Measurements from ENCODE around the gene NECTIN2.
"Not testable (repeated sequence)": the region's sequence is repeated elsewhere in the genome, so short reads cannot be mapped to it uniquely, and the experiment has no call there.

The NECTIN2 gene

DNA sequence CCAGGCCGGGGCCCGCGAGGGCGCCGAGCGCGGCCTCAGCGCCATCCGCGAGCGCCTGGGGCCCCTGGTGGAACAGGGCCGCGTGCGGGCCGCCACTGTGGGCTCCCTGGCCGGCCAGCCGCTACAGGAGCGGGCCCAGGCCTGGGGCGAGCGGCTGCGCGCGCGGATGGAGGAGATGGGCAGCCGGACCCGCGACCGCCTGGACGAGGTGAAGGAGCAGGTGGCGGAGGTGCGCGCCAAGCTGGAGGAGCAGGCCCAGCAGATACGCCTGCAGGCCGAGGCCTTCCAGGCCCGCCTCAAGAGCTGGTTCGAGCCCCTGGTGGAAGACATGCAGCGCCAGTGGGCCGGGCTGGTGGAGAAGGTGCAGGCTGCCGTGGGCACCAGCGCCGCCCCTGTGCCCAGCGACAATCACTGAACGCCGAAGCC lies 62.8 kb downstream of the NECTIN2 start:
- no peak for DNase-seq (ENCODE audit: low spot score)

DNA sequence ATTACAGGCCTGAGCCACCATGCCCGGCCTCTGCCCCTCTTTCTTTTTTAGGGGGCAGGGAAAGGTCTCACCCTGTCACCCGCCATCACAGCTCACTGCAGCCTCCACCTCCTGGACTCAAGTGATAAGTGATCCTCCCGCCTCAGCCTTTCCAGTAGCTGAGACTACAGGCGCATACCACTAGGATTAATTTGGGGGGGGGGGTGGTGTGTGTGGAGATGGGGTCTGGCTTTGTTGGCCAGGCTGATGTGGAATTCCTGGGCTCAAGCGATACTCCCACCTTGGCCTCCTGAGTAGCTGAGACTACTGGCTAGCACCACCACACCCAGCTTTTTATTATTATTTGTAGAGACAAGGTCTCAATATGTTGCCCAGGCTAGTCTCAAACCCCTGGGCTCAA lies 63.7 kb downstream of the NECTIN2 start:
- DNase-seq (ENCODE audit: low spot score): no peak

DNA sequence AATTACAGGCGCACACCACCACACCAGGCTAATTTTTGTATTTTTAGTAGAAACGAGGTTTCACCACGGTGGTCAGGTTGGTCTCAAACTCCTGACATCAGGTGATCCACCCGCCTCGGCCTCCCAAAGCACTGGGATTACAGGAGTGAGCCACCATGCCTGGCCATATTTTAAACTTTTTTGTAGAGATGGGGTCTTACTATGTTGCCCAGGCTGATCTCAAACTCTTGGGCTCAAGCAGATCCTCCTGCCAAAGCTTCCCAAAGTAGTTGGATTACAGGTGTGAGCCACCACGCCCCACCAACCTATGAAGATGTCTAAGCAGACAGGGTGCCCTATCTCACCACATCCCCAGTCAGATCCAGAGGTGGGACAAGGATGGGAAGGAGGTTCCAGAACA lies 65.8 kb downstream of the NECTIN2 start:
- not testable (repeated sequence) for DNase-seq (ENCODE audit: low spot score)

DNA sequence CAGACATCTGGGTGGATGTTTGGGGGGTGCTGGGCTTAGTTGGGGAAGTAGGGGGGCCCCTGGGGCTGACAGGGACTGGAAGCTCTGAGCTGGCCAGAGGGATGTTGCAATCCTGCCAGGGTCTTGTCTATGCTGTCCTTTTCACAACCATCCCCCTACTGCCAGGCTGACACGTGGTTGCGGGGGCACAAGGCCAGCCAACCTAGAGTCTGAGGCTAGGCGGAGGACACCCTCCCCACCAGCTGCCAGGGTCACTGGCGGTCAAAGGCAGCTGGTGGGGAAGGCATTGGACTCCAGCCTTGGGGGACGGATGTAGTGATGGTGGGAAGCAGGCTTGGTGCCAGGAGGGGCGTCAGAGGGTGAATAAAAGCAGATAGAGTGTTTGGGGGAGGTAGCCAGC lies 66.8 kb downstream of the NECTIN2 start:
- DNase-seq (ENCODE audit: low spot score): no peak

DNA sequence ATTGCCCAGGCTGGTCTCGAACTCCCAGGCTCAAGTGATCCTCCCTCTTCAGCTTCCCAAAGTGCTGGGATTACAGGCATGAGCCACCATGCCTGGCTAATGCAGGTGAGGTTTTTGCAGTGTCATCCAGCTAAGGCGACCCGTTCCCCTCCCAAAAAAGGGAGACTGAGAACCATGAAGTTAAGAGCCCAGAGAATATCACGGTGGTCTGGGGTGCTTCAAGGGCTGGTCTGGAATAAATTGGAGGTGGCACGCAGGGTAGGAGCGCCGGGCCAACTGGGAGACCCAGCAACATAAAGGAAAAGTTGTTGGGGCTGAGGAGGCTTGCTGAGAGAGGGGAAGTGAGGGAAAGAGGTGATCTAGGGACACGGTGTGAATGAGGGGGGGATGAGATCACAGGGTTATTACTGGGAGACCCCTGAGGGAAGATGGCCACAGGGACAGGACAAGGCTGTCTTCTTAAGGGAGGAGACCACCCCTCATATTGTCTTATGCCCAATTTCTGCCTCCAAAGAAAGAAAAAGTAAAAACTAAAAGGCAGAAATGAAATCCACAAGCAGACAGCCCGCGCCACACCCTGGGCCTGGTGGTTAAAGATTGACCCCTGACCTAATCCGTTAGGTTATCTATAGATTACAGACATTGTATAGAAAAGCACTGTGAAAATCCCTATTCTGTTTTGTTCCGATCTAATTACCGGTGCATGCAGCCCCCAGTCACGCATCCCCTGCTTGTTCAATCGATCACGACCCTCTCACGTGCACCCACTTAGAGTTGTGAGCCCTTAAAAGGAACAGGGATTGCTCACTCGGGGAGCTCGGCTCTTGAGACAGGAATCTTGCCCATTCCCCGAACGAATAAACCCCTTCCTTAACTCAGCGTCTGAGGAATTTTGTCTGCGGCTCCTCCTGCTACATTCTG lies 67.7 kb downstream of the NECTIN2 start:
- not testable (repeated sequence) for DNase-seq (ENCODE audit: low spot score)

DNA sequence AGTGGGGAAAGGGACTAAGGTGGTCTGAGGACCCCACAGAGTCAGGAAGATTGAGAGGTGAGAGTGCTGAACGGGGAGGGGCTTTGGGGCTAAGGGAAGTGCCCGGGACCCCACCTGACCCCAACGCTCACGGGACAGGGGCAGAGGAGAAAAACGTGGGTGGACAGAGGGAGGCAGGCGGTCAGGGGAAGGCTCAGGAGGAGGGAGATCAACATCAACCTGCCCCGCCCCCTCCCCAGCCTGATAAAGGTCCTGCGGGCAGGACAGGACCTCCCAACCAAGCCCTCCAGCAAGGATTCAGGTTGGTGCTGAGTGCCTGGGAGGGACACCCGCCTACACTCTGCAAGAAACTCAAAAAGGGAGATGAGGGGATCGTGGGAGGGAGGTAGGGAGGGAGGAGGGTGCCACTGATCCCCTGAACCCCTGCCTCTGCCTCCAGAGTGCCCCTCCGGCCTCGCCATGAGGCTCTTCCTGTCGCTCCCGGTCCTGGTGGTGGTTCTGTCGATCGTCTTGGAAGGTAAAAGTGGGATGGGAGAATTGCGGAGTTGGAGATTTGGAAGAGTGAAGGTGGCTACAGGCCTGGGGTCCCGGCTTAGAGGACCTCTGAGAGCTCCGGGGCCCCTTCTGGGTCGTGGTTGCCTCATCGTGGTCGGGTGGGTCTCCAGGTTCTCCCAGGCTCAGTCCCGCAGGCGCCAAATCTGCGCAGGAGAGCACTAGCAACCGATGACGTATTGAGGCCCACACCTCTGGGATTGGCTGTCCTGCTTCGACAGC lies 68.5 kb downstream of the NECTIN2 start, which contains the start of gene APOC1:
Gene APOC1 (plus strand): TSS at position 176 of the 774 bp plus-strand sequence. CDS start 284 bp downstream, at position 460.
- peak; percentile 77 for DNase-seq (ENCODE audit: low spot score)

DNA sequence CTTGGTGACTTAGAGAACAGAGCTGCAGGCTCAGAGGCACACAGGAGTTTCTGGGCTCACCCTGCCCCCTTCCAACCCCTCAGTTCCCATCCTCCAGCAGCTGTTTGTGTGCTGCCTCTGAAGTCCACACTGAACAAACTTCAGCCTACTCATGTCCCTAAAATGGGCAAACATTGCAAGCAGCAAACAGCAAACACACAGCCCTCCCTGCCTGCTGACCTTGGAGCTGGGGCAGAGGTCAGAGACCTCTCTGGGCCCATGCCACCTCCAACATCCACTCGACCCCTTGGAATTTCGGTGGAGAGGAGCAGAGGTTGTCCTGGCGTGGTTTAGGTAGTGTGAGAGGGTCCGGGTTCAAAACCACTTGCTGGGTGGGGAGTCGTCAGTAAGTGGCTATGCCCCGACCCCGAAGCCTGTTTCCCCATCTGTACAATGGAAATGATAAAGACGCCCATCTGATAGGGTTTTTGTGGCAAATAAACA lies 78.2 kb downstream of the NECTIN2 start:
- no peak for DNase-seq (ENCODE audit: low spot score)

DNA sequence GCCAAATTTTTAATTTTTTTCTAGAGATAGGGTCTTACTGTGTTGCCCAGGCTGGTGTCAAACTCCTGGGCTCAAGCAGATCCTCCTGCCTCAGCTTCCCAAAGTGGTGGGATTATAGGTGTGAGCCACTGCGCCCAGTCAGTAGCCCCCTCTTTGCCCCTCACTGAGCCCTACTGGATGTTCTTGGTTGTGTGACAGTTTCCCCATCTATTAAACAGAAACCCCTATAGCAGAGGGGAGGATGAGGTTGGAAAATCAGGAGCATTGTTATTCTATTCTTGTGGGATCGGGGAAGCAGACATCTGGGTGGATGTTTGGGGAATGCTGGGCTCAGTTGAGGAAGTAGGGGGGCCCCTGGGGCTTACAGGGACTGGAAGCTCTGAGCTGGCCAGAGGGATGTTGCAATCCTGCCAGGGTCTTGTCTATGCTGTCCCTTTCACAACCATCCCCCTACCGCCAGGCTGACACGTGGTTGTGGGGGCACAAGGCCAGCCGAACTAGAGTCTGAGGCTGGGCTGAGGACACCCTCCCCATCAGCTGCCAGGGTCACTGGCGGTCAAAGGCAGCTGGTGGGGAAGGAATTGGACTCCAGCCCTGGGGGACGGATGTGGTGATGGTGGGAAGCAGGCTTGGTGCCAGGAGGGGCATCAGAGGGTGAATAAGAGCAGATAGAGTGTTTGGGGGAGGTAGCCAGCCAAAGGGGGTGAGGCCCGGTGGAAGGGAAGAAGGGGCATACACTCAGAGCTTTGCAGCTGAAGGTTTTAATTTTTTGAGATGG lies 79.2 kb downstream of the NECTIN2 start:
- DNase-seq (ENCODE audit: low spot score): no peak

DNA sequence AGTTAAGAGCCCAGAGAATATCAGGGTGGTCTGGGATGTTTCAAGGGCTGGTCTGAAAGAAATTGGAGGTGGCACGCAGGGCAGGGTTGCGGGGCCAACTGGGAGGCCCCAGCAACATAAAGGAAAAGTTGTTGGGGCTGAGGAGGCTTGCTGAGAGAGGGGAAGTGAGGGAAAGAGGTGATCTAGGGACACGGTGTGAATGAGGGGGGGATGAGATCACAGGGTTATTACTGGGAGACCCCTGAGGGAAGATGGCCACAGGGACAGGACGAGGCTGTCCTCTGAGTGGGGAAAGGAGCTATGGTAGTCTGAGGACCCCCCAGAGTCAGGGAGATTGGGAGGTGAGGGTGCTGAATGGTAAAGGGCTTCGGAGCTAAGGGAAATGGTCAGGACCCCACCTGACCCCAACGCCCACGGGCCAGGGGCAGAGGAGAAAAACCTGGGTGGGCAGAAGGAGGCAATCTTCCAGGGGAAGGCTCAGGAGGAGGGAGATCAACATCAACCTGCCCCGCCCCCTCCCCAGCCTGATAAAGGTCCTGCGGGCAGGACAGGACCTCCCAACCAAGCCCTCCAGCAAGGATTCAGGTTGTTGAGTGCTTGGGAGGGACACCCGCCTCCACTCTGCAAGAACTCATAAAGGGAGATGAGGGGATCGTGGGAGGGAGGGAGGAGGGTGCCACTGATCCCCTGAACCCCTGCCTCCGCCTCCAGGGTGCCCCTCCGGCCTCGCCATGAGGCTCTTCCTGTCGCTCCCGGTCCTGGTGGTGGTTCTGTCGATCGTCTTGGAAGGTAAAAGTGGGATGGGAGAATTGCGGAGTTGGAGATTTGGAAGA lies 80.4 kb downstream of the NECTIN2 start:
- DNase-seq (ENCODE audit: low spot score): not testable (repeated sequence)

DNA sequence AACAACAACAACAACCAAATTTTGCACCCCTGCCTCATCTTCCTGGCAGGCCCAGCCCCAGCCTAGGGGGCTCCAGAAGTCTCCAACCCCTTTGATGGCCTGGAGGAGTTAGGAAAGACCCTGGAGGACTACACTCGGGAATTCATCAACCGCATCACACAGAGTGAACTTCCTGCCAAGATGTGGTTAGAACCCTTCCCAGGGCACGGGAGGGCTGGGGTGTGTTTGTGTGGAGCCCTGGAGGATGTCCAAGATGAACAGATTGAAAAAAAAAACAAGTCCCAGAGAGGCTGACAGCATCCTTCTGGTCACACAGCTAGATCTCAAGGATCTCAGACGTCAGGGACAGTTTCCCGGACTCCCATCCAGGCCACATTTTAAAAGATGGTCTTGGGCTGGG lies 81.6 kb downstream of the NECTIN2 start:
- no peak for DNase-seq (ENCODE audit: low spot score)

DNA sequence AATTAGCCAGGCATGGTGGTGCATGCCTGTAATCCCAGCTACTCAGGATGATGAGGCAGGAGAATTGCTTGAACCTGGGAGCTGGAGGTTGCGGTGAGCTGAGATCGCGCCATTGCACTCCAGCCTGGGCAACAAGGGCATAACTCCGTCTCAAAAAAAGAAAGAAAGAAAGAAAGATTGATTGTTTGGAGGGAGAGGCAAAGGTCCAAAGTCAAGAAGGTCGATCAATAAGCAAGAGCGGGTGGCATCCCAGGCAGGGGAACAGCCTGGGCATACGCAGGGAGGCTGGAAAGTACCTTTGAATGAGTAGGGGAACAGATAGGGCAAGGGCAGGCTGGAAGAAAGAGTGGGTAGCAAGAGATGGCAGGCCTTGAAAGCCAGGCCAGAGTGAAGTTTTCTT lies 84.0 kb downstream of the NECTIN2 start:
- no peak for DNase-seq (ENCODE audit: low spot score)

DNA sequence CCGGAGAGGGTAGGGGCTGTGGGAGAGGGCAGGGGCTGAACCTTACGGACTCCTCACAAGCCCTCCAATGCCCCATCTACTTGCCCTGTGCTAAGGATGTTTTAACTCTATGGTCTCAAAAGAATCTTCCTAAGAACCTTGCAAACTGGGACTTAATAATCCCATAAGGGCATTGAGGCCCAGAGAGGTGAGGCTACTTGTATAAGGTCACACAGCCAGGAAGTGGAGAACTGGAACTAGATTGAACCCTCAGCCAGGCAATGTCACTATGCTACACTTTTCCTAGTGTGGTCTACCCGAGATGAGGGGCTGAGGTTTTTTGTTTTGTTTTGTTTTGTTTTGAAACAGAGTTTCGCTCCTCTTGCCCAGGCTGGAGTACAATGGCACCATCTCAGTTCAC lies 85.4 kb downstream of the NECTIN2 start:
- DNase-seq (ENCODE audit: low spot score): no peak

All from CD4-positive, alpha-beta T cell treated with Interleukin-2 at 100 ng/mL for 4 hours (primary cell).